ENCODE results near the gene RPL34.

DNA sequence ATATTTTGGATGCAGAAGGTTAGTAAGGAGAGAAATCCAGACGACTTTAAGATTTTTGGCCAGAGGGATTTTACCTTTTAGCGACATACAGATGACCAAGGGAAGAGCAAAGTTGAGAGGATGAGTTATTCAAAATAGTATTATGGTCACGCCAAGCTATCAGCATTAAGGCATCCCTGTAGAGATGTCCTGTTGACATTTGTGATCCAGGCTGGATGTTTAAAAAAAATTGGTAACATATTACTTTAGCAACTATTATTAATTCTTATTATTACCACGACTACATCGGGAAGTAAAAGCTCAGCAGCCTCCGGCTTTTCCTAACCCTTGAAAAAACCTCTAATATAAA lies 29.5 kb downstream of the RPL34 start:
- TF ChIP-seq, protein P1, sequence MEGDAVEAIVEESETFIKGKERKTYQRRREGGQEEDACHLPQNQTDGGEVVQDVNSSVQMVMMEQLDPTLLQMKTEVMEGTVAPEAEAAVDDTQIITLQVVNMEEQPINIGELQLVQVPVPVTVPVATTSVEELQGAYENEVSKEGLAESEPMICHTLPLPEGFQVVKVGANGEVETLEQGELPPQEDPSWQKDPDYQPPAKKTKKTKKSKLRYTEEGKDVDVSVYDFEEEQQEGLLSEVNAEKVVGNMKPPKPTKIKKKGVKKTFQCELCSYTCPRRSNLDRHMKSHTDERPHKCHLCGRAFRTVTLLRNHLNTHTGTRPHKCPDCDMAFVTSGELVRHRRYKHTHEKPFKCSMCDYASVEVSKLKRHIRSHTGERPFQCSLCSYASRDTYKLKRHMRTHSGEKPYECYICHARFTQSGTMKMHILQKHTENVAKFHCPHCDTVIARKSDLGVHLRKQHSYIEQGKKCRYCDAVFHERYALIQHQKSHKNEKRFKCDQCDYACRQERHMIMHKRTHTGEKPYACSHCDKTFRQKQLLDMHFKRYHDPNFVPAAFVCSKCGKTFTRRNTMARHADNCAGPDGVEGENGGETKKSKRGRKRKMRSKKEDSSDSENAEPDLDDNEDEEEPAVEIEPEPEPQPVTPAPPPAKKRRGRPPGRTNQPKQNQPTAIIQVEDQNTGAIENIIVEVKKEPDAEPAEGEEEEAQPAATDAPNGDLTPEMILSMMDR (IDR thresholded peaks at IDR 0.05; ENCODE audit: low read depth, low read length), result no peak
- no peak for TF ChIP-seq MYC (IDR thresholded peaks at IDR 0.05; ENCODE audit: low read depth, low read length)
- TF ChIP-seq POLR2A (IDR thresholded peaks at IDR 0.05; ENCODE audit: extremely low read depth, insufficient read length), result no peak
- TF ChIP-seq, protein P2, sequence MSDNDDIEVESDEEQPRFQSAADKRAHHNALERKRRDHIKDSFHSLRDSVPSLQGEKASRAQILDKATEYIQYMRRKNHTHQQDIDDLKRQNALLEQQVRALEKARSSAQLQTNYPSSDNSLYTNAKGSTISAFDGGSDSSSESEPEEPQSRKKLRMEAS (IDR thresholded peaks at IDR 0.05; ENCODE audit: low read depth, low read length), result no peak
